Activated CD4-positive, alpha-beta T cell treated with anti-CD3 and anti-CD28 coated beads, Interleukin-2, amount 50 U/mL, for 24 hours (primary cell): ENCODE measurements around the gene SMIM36.
"Not testable (repeated sequence)": the region's sequence is repeated elsewhere in the genome, so short reads cannot be mapped to it uniquely, and the experiment has no call there.

Experiments used
- DNase-seq, 2 donors: peaks; one replicate each; pipeline ENCODE4 v3.0.0-alpha.2; 2020; ENCODE audit warnings: low read depth in 1 of 2, low spot score in 1 of 2

Gene SMIM36

GRCh38 chr17:55417411-55418268 lies 93.6 kb downstream of the SMIM36 start:
- no peak for DNase-seq

- no peak for DNase-seq
These were observed 94.7 kb downstream of the SMIM36 start for GRCh38 chr17:55416470-55417052.

- no peak for DNase-seq
These were observed 95.3 kb downstream of the SMIM36 start for GRCh38 chr17:55416000-55416399.

- no peak for DNase-seq
These were observed 96.3 kb downstream of the SMIM36 start for GRCh38 chr17:55414983-55415382.

GRCh38 chr17:55413825-55414489 lies 97.3 kb downstream of the SMIM36 start:
- no peak for DNase-seq

- no peak for DNase-seq
These were observed 99.8 kb downstream of the SMIM36 start for GRCh38 chr17:55411463-55411855.

GRCh38 chr17:55410722-55411462 lies 100.4 kb downstream of the SMIM36 start:
- no peak for DNase-seq

GRCh38 chr17:55409030-55409800 lies 102.0 kb downstream of the SMIM36 start:
- DNase-seq, result no peak

GRCh38 chr17:55407641-55408566 lies 103.3 kb downstream of the SMIM36 start:
- DNase-seq, result no peak

GRCh38 chr17:55405600-55405999 lies 105.7 kb downstream of the SMIM36 start:
- DNase-seq, result no peak

GRCh38 chr17:55404197-55404596 lies 107.1 kb downstream of the SMIM36 start:
- not testable (repeated sequence) for DNase-seq

- DNase-seq, result no peak
These were observed 108.9 kb downstream of the SMIM36 start for GRCh38 chr17:55402374-55402773.
